ENCODE results near the gene RASGRF2. TPM values are rescaled to one million over a fixed set of nuclear protein-coding genes. Genes with fewer than 3 reads are reported as not detected.

The RASGRF2 gene
- total and polyA plus RNA-seq, 9 of the 15 experiments (the other 6 are each of a cell fraction or from before 2014, with no cell fraction given), result 0.01 to 0.22 (median 0.08) TPM; not detected in 2

- Histone ChIP-seq H3K4me2 (ENCODE audit: insufficient read depth, low read length) (no peak overlapping the region), H3K4me1 (replicated peaks in 1 of 2; ENCODE audit: control insufficient read depth in 2 of 2, insufficient read depth in 2 of 2, low read length in 2 of 2) (no peaks in the 10 kb centered on the region), H3K79me2 (ENCODE audit: control insufficient read depth, insufficient read depth, low read length) (no peaks in the 10 kb centered on the region), H3K27me3 (ENCODE audit: control insufficient read depth in 2 of 2, insufficient read depth in 2 of 2, low read length in 2 of 2) (peaks cover 0 to 7% of the 10 kb centered on the region in 2 experiments; a peak in 1 of 5 replicates), H3K9ac (ENCODE audit: insufficient read depth in 1 of 2, low read depth in 2 of 2, low read length in 2 of 2) (no peak overlapping the region), H3K9me3 (replicated peaks; ENCODE audit: control insufficient read depth, insufficient read depth, low read depth, low read length) (no peaks in the 10 kb centered on the region), H3K9me1 (ENCODE audit: control insufficient read depth, insufficient read depth, low read length) (no peaks in the 10 kb centered on the region), H3K27ac (ENCODE audit: extremely low read depth, low read depth, low read length) (no peak overlapping the region), H4K20me1 (replicated peaks; ENCODE audit: control insufficient read depth, insufficient read depth, low read length) (no peaks in the 10 kb centered on the region), H3K4me3 (no peak overlapping the region), H2AFZ (ENCODE audit: low read depth, low read length) (no peak overlapping the region), H3K36me3 (ENCODE audit: control insufficient read depth, insufficient read depth, low read length) (no peaks in the 10 kb centered on the region)
- no peak for ATAC-seq
- POLR2A ChIA-PET, result no interaction called here
- WGBS (ENCODE audit: insufficient coverage, low coverage, missing lambda C conversion rate), result 6% methylated on average over 2 of the region's 3 CpGs
- FAIRE-seq, result no peak
- CTCF ChIA-PET (ENCODE audit: low intra/inter-chr PET ratio), result no interaction called here
- in situ Hi-C loops (cut with MboI) (no loop called here), intact Hi-C loops (cut with micrococcal nuclease) (no loop called here)
- DNase-seq (ENCODE audit: extremely low read depth in 1 of 4, low spot score in 3 of 4), result no peak
- no TSS peak for BruUV-seq (replicated peaks)
- TF ChIP-seq WHSC1 (IDR thresholded peaks at IDR 0.05; ENCODE audit: low read length), result no peak
- no peak for TF ChIP-seq FOXK2 (conservative IDR thresholded peaks at IDR 0.05 in 1 of 2, IDR thresholded peaks at IDR 0.05 in 1 of 2; ENCODE audit: low read depth in 2 of 2)
- TF ChIP-seq CEBPG (CRISPR knock-in tag; IDR thresholded peaks at IDR 0.05), result no peak
- no peak for TF ChIP-seq CEBPG (tag; conservative IDR thresholded peaks at IDR 0.05 in 1 of 2, IDR thresholded peaks at IDR 0.05 in 1 of 2)
- no peak for TF ChIP-seq GTF2E2 (tag; IDR thresholded peaks at IDR 0.05)
- TF ChIP-seq ZBED1 (IDR thresholded peaks at IDR 0.05), result no peak
- TF ChIP-seq ZNF551 (CRISPR knock-in tag; IDR thresholded peaks at IDR 0.05), result no peak
- TF ChIP-seq POU5F1 (IDR thresholded peaks at IDR 0.05; ENCODE audit: borderline replicate concordance, low read depth, low read length, partially characterized antibody), result no peak
- TF ChIP-seq ZNF318 (IDR thresholded peaks at IDR 0.05; ENCODE audit: borderline replicate concordance in 1 of 2, low read depth in 1 of 2), result no peak
- TF ChIP-seq ZNF316 (IDR thresholded peaks at IDR 0.05), result no peak
Measured at GRCh38 chr5:80926979-80927656, 33.0 kb upstream of the RASGRF2 start.

Data from K562 (cell line).